GM04504 (cell line): Measurements from ENCODE around the gene DCHS1.
"Not testable (repeated sequence)": the region's sequence is repeated elsewhere in the genome, so short reads cannot be mapped to it uniquely, and the experiment has no call there.

ENCODE experiments used
- DNase-seq: peaks from one replicate; pipeline ENCODE4 v3.0.0-alpha.2; 2012; ENCODE audit warnings: low read depth

Gene DCHS1, protein sequence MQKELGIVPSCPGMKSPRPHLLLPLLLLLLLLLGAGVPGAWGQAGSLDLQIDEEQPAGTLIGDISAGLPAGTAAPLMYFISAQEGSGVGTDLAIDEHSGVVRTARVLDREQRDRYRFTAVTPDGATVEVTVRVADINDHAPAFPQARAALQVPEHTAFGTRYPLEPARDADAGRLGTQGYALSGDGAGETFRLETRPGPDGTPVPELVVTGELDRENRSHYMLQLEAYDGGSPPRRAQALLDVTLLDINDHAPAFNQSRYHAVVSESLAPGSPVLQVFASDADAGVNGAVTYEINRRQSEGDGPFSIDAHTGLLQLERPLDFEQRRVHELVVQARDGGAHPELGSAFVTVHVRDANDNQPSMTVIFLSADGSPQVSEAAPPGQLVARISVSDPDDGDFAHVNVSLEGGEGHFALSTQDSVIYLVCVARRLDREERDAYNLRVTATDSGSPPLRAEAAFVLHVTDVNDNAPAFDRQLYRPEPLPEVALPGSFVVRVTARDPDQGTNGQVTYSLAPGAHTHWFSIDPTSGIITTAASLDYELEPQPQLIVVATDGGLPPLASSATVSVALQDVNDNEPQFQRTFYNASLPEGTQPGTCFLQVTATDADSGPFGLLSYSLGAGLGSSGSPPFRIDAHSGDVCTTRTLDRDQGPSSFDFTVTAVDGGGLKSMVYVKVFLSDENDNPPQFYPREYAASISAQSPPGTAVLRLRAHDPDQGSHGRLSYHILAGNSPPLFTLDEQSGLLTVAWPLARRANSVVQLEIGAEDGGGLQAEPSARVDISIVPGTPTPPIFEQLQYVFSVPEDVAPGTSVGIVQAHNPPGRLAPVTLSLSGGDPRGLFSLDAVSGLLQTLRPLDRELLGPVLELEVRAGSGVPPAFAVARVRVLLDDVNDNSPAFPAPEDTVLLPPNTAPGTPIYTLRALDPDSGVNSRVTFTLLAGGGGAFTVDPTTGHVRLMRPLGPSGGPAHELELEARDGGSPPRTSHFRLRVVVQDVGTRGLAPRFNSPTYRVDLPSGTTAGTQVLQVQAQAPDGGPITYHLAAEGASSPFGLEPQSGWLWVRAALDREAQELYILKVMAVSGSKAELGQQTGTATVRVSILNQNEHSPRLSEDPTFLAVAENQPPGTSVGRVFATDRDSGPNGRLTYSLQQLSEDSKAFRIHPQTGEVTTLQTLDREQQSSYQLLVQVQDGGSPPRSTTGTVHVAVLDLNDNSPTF (N-terminal part only)

DNA sequence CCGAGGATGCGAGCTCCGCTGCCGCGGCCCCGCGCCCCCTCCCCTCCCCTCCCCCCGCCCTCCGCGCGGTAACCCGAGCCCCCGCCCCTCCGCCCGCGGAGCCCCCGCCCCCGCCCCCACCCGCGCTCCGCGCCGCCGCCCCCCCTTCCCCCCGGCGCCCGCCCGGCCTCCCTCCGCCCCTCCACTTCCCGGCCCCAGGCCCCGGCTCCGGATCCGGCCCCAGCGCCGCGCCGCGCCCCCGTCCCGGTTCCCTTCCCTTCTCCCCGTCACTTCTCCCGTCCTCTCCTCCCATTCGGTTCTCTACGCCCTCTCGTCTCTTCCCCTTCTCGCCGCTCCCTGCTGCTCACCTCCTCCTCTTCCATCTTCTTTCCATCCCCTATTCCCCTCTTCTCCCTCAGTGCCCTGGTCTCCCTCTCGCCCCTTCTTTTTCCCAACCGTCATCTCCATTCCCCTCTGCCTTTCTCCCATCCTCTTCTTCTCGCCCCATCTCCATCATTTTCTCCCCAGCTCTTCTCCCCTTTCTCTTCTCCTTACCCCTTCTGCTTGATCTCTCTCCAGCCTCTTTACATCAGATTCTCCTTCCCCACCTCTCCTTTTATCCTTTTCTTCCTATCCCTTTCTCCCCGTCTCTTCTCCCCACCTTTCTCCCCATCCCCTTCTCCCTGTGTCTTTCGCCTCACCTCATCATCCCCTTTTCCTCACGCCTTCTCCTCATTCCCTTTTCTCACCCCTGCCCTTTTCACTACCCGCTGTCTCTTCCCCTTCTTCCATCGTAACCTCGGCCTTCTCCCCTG, at the start of gene DCHS1:
Gene DCHS1 (minus strand): TSS at position 20 of the 794 bp plus-strand sequence. CDS start 14,196 bp downstream, outside the sequence.
- DNase-seq, result no peak

DNA sequence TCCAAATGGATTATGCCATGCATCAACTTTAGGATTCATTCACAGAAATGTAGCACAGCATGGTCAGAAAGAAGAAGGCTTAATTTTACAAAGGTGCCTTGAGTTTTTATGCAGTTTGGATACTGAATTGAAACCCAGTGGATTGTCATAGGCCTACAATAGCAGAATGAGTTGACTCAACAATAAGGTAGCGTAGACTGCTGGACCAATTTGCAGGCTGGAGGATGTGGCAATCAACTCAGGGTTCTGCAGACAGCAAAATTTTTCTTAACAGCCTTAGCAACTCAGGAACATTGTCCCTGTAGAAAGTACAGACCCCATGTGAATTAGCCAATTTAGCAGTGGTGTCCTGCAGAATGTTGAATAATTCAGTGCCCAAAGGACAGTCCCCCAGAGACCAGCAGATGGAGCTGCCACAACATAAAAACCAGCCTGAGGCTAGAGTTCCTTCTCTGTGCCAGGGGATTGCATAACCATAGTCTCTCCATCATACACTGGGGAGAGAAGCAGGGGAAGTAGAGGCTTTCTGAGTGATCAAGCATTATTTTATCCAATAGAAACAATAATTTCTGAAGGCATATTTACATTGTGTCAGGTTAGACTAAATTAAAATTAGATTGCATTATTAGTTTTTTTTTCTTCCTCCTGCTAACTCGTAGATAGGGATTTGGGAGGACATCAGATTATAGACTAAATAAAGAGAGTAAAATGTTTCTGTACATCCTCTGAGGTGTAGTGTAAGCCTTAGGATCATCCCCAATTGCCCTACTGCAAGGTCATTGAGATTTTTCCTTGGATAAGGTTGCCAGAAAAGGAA, 47.8 kb upstream of the DCHS1 start:
- peak; percentile 64 for DNase-seq

DNA sequence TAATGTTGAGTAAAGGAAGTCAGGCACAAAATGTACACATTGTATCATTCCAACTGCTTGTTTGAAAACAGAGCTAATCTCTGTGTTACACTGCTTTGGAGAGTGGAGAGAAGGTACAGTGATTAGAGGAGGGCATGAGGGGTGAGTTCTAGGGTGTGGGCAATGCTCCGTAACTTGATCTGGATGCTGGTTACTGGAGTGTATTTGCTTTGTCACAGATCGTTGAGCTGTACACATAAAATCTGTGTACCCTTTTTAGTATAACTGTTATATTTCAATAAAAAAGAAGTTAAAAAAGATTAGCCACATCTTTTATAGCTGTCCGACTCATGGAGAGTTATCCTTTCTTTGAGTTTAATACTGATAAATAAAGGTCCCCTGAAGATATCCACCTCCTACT, 46.3 kb upstream of the DCHS1 start:
- DNase-seq, result not testable (repeated sequence)

DNA sequence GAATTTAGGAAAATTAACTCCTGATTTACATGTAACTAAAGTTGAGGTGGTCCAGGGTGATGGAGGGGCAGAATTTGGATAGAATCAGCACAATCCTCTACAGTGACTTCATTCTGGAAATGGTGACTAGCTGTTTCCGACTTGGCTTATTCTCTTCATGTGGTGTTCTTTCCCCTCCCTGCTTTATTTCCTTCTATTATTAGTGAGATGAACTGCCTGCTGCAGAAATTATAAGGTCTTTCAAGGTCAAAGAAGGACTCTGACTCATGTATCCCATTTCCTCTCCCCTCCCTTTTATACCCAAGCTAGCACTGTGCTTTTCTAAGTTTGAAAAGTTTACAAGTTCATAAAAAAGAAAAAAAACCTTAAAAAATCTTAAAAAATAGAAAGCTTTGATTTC, 39.8 kb upstream of the DCHS1 start:
- DNase-seq, result no peak

DNA sequence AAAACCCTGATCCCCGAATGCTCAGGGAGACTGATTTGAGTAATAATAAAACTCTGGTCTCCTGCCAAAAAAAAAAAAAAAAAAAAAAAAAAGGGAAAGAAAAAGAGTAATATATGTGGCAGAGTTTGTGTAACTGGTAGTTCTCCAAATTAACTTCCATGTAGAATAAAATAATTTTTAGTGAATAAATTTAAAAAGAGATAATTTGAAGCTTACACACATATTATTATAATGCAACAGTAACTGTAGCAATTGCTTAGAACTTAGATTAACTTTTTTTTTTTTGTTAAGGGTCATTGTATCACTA, 38.6 kb upstream of the DCHS1 start:
- no peak for DNase-seq

DNA sequence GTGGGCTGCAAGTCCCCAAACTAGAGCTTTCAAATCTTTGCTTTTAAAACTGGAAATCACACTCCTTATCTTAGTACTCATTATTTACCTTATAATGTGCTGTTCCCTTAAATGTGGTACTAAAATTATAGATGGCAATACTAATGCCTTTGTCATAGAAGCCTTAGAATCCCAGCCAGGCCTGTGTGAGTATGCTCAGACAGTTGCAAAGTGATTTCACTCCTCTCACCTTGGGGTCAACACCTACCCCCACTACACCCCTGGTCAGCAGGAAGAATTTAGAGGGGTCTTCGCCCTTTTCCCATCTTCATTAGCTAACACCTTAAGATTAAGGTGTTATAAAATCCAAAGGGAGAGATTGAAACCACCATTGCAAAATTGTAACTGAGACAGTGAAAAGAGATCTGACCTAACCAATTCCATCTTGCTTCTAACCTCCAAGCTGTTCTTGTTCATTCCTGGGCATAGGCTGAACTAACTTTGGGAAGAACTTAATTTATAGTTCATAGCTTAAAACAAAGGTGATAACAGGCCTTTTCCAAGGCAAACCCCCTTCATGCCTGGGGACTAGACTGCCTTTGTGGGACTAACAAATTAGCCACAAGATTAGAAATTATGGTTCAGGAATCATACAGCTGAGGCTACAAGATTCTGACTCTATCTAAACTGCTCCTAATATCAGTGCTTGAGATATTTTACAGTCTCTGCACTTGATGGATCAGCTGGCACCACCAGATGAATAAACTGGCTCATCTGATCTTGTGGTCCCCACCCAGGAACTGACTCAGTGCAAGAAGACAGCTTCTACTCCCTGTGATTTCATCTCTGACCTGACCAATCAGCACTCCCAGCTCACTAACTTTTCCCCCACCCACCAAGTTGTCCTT, 38.0 kb upstream of the DCHS1 start:
- DNase-seq, result peak; percentile 68

DNA sequence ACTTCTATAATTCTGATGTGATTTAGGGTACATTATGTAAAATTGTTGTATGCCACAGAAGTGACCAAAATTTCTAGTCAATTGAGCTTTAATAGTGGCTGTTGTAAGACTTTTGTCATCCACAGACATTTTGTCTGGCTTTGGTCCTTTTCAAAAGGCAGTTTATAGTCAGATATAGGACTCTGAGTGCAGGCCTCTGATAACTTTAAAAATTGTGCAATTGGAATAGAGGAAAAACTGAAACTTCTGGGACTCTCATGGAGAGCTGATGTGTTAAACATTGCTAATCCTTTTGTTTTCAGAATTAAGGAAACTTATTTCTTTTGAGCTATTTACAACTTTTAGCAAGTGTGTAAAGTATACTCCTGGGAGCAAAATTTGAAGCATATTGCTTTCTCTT, 36.5 kb upstream of the DCHS1 start:
- no peak for DNase-seq

DNA sequence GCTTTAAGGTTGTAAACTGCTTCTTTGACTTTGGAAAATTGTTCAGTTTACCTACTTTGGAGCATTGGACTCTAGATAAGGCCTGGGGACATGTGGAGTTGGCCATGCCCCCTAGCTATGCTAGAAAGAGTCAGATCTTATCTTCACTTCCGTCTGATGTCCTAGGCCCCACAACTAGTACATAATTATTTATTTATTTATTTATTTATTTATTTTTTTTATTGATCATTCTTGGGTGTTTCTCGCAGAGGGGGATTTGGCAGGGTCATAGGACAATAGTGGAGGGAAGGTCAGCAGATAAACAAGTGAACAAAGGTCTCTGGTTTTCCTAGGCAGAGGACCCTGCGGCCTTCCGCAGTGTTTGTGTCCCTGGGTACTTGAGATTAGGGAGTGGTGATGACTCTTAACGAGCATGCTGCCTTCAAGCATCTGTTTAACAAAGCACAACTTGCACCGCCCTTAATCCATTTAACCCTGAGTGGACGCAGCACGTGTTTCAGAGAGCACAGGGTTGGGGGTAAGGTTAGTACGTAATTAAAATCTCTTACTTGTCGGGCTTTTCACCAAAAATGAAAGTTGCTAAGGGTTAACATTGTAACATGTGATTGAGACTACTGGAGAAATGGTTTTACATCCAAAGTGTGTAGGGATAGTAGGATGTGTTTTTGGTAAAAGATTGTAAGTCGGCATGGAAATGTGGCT, 35.0 kb upstream of the DCHS1 start:
- not testable (repeated sequence) for DNase-seq

DNA sequence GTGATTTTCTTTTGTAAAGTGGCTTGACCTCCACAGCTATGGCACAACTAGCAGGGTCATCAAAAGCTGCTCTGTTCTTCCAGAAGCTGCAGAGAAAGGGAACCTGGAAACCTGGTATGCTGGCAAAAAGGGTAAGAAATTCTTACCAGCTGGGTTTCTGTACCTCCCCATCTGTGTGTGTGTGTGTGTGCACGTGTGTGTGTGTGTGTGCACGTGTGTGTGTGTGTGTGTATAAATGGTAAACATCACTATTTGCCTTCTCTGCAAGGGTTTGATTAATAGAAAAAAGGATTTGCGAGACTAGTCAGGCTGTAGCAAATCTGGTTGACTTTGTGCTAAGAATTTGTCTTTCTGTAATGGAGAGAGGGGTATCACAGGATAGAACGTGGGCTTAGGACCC, 32.3 kb upstream of the DCHS1 start:
- no peak for DNase-seq

DNA sequence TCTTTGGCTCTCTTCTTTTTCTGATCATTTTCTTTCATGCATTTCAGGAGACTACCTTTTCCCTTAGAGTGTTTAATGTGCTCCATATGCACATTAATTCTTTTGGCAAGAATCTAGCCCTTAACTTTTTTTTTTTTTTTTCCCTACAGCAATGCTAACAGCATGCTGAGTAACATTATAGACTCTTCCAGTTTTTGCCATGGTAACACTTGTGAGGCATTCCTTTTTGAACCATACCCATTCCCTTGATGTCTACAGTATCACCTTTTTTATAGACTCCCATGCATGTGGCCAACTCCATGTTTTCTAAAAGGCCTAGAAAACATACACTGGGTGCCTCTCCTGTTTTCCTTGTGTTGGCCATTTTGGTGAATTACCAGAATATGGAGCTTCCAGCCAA, 30.4 kb upstream of the DCHS1 start:
- no peak for DNase-seq

DNA sequence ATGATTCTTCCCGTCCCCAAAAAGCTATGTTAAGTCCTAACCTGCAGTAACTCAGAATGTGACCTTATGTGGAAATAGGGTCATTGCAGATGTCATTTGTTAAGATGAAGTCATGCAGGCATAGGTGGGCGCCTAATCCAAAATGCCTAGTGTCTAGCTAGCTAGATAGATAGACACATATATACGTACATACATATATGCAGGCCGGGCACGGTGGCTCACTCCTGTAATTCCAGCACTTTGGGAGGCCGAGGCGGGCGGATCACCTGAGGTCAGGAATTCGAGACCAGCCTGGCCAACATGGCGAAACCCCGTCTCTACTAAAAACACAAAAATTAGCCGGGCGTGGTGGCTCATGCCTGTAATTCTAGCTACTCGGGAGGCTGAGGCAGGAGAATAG, 28.5 kb upstream of the DCHS1 start:
- not testable (repeated sequence) for DNase-seq

DNA sequence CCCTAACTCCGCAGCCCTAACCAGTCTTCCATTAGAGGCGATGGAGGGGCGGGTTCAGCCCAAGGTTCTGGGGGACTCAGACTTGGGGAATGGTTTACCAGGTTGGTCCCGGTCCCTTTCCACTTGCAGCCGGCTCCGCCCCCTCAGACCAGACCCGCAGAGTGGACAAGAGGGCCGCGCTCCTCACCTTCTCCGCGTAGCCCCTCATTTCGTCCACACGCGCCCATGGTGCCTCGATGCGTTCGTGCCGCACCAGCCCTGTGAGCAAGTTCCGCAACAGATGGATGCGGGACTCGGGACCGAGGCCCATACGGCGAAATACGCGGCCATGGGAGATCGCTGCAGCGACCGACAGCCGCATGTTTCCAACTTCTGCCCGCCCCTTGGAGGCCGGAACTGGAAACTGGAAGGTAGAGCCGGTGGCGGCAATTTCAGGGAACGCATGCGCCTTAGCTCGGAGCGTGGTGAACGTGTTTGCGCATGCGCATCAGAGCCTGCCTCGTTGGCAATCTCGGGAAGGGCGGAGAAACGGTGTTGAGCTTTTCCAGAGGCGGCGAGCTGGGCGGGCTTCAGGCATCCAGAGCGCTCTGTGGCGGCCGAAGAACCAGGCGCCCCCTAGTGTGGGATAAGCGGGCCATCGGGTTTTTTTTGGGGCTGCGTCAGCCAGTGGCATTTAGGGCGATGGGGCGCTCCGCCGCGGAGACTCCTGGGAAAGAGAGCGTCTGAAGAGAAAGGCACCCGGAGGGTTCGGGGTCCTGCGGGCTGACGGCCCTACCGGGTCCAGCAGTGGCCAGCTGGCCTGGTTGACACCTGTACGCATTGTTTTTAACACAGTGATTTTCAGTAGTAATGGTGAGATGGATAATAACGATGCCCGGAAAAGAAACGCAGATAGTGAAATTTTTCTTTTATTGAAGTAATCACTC, 27.6 kb upstream of the DCHS1 start, which contains the start of gene MRPL17:
Gene MRPL17 (minus strand): TSS at position 405 of the 926 bp plus-strand sequence. CDS start 44 bp downstream, at position 361.
- peak; percentile 98 for DNase-seq

DNA sequence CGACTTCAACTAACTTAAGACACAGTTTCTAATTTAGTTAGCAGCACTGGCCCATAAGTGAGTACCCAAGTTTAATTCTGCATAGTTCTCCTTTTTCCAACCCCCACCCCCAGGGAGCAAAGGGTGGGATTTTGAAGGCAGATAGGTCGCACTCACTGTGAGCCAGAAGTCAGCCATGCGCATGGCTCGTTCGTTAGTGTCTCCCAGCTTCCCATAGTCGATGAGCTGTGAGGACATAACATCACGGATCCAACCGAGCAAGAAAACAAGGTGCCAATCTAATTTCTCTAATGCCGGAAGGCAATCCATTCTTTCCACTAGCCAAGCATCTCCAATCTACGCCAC, 27.0 kb upstream of the DCHS1 start:
- DNase-seq, result no peak

DNA sequence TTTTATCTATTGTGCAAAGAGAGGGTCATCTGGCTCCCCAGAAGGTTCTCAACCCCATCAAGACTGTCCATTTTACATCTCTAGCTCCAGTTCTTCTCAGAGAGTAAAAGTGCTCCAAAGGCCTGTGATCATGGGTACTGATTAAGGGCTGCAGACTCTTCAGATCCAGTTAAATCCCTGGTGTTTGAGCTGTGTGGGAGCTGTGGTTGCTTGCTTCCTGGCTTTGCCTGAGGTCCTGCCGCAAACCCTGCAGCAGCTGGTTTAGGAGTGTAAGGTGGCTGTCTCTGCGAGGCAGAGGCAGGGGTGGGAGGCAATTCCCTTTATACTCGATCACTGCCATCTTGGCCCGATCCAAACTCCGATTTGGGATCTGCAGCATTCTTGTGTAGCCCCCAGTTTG, 26.3 kb upstream of the DCHS1 start:
- DNase-seq, result no peak

DNA sequence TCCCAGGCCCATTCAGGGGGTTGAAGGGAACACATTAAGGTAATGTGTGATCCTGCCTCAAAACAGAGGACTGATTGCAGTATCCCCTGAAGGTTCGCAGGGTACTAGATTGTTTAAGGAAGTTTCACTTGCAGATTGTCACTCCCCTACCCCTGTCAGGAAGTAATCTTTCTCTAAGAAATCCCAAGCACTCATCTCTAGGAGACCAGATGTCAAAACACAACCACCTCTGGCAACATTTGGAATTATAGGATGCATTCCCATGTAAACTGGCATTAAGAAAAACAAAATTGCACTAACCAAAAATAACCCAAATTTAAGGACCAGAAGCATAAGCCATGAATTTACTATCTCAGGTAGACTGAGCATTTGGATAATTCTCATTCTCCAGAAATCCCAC, 25.9 kb upstream of the DCHS1 start:
- no peak for DNase-seq

DNA sequence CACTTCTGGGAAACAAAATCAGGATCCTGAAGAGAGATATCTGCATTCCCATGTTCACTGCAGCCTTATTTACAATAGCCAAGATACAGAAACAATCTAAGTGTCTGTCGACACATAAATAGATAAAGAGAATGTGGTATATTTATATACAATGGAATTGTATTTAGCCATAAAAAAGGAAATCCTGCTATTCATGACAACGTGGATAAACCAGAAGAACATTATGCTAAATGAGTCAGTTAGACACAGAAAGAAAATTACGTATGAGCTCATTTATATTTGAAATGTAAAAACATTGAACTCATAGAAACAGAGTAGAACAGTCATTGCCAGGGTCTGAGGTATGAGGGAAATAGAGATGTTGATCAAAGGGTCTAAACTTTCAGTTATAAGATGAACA, 21.4 kb upstream of the DCHS1 start:
- no peak for DNase-seq

DNA sequence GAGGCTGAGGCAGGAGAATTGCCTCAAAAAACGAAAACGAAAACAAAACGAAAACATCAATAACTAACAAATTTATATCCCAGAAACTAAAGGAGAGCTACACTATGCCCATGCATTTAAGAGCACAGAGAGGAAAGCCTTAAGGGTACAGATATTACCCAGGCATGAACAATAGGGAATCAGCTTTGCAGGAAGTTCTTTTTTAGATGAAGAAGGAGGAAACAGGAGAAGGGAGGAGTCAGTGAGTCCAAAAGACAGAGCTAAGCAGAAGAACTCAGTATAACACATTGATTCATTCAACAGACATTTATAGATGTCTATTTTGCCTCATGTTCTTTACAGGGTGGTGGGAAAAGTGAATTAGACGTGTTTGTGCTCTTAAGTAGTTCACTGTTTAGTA, 19.3 kb upstream of the DCHS1 start:
- DNase-seq, result no peak

DNA sequence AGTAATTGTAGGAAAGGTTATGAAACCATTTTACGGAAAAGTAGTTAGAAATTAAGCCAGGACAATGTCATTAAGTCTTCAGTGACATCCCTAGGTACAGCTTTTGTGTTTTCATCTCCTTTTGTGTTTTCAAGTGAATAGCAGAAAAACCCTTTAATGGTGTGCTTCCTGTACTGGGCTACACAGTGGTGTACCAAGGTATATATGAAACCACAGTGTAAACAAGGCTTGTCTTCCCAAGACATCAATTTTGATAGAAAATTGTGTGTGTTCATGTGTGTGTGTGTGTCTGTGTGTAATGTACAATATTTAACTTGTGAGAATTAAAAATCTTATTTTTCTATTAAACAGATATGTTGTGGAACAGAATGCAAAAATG, 18.6 kb upstream of the DCHS1 start:
- no peak for DNase-seq
